ENCODE measurements around the gene PLEKHG7. TPM values are rescaled to one million over a fixed set of nuclear protein-coding genes. Genes with fewer than 3 reads are reported as not detected.

The PLEKHG7 gene
- total and polyA plus RNA-seq, 8 donors = 0.16 to 1.3 (median 0.40) TPM

DNA sequence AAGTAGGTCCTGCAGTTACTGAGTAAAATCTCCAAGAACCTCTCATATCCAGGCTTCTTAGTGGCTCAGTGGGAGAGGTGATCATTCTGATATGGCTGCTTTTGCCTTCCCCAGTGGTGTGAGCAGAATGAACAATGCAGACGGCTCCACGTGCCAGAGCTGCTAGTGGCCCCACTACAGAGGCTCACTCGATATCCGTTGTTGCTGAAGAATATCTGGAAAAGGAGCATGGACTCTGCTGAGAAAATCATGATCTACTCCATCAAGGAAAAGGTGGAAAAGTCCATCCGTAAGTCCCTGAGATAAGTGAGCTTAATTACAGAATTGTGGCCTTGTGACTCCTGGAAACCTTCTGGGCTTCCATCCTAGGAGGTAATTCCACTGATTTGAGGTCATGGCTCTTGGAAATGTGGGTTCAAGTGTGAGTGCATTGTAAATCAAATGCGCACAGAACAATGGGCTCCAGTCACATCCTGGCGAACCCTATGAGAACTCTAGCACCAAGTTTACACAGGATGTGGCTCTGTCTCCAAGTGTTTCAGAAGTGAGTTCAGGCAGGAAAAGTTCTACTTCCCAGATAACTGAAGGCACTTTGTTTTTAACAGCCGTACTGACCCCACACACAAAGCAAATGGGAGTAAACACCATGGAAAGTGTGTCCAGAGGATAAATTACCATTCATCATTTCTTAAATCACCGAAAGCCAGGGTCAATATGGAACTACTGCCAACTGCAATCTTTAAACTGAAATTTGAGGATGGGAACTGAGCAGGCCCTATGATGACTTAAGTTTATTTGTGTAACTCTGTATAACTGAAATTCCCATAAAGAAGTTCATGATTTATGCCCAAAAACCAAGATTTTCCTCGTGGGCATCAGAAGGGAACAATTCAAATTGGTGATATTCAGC lies 51.4 kb downstream of the PLEKHG7 start:
- H3K4me3 ChIP-seq = no peak overlapping the region
- H3K4me1 ChIP-seq = no peaks in the 10 kb centered on the region
- no peaks in the 10 kb centered on the region for H3K9me3 ChIP-seq
- intact Hi-C loops (cut with DNase I) = no loop called here
- H3K27ac ChIP-seq = peak overlapping the region in 1 of 2 donors; percentile 19
- H3K36me3 ChIP-seq = no peaks in the 10 kb centered on the region
- ATAC-seq = peak; percentile 44
- TF ChIP-seq, protein P1, sequence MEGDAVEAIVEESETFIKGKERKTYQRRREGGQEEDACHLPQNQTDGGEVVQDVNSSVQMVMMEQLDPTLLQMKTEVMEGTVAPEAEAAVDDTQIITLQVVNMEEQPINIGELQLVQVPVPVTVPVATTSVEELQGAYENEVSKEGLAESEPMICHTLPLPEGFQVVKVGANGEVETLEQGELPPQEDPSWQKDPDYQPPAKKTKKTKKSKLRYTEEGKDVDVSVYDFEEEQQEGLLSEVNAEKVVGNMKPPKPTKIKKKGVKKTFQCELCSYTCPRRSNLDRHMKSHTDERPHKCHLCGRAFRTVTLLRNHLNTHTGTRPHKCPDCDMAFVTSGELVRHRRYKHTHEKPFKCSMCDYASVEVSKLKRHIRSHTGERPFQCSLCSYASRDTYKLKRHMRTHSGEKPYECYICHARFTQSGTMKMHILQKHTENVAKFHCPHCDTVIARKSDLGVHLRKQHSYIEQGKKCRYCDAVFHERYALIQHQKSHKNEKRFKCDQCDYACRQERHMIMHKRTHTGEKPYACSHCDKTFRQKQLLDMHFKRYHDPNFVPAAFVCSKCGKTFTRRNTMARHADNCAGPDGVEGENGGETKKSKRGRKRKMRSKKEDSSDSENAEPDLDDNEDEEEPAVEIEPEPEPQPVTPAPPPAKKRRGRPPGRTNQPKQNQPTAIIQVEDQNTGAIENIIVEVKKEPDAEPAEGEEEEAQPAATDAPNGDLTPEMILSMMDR (IDR thresholded peaks at IDR 0.05) = no peak
- DNase-seq = no peak
- no peaks in the 10 kb centered on the region for H3K27me3 ChIP-seq

GRCh38 chr12:92756898-92757596 lies 54.3 kb downstream of the PLEKHG7 start:
- intact Hi-C loops (cut with DNase I) = no loop called here
- H3K27me3 ChIP-seq = no peaks in the 10 kb centered on the region
- no peaks in the 10 kb centered on the region for H3K9me3 ChIP-seq
- ATAC-seq = no peak
- no peak overlapping the region for H3K27ac ChIP-seq
- H3K36me3 ChIP-seq = no peaks in the 10 kb centered on the region
- H3K4me3 ChIP-seq = no peak overlapping the region
- TF ChIP-seq, protein P1 (IDR thresholded peaks at IDR 0.05) = no peak
- no peaks in the 10 kb centered on the region for H3K4me1 ChIP-seq
- no peak for DNase-seq

DNA sequence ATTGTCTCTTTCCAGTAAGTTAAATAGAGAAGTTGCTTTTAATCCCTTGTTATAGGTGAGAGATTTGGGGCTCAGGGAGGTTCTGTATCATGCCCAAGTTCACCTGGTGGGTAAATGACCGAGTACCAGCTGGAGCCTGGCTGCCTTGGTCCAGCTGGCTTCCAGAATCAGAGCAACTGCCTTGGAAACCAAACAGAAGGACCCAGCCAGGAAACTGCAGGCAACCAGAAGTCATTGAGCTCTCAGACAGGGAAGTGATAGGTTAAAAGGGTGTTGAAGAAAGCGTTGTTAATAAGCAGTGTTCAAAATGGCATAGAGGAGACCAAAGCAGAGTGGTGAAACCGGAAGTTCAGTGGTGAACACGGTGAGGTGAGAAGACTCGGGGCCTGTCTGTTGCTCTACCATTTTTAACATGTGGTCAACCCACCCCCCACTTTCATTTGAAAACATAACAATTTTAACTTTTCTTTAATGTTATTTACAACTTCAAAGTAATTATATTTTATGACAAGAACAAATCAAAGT lies 54.9 kb downstream of the PLEKHG7 start:
- H3K9me3 ChIP-seq = no peaks in the 10 kb centered on the region
- intact Hi-C loops (cut with DNase I) = no loop called here
- TF ChIP-seq, protein P1 (IDR thresholded peaks at IDR 0.05) = no peak
- no peak for ATAC-seq
- H3K4me1 ChIP-seq = no peaks in the 10 kb centered on the region
- H3K27ac ChIP-seq = no peak overlapping the region
- H3K4me3 ChIP-seq = no peak overlapping the region
- no peaks in the 10 kb centered on the region for H3K27me3 ChIP-seq
- no peaks in the 10 kb centered on the region for H3K36me3 ChIP-seq
- no peak for DNase-seq

GRCh38 chr12:92759634-92760268 lies 57.0 kb downstream of the PLEKHG7 start:
- TF ChIP-seq, protein P1 (IDR thresholded peaks at IDR 0.05) = no peak
- DNase-seq = no peak
- Histone ChIP-seq H3K27ac (no peak overlapping the region), H3K4me1 (no peaks in the 10 kb centered on the region), H3K27me3 (no peaks in the 10 kb centered on the region), H3K4me3 (no peak overlapping the region), H3K9me3 (no peaks in the 10 kb centered on the region), H3K36me3 (no peaks in the 10 kb centered on the region)
- peak; percentile 55 for ATAC-seq
- intact Hi-C loops (cut with DNase I) = no loop called here

Data from left lung (tissue), 10 donors.